ENCODE measurements around the gene NCK1.
"Not testable (repeated sequence)": the region's sequence is repeated elsewhere in the genome, so short reads cannot be mapped to it uniquely, and the experiment has no call there.

Gene NCK1

GRCh38 chr3:136862617-136863322 lies 762 bp downstream of the NCK1 start:
- DNase-seq, result peak; percentile 45

- no peak for DNase-seq
These were observed 7.3 kb downstream of the NCK1 start for GRCh38 chr3:136869282-136869681.

GRCh38 chr3:136872258-136872657 lies 10.2 kb downstream of the NCK1 start:
- DNase-seq, result not testable (repeated sequence)

- not testable (repeated sequence) for DNase-seq
These were observed 17.5 kb downstream of the NCK1 start for GRCh38 chr3:136879510-136879909.

GRCh38 chr3:136882571-136882970 lies 20.6 kb downstream of the NCK1 start:
- DNase-seq, result no peak

- no peak for DNase-seq
These were observed 22.1 kb downstream of the NCK1 start for GRCh38 chr3:136883967-136884720.

- no peak for DNase-seq
These were observed 23.6 kb downstream of the NCK1 start for GRCh38 chr3:136885357-136886213.

- DNase-seq, result no peak
These were observed 27.9 kb downstream of the NCK1 start for GRCh38 chr3:136889947-136890346.

- DNase-seq, result no peak
These were observed 30.2 kb downstream of the NCK1 start for GRCh38 chr3:136891934-136892855.

GRCh38 chr3:136893848-136894443 lies 31.9 kb downstream of the NCK1 start:
- DNase-seq, result no peak

GRCh38 chr3:136897171-136897570 lies 35.2 kb downstream of the NCK1 start:
- not testable (repeated sequence) for DNase-seq

GRCh38 chr3:136898549-136898948 lies 36.5 kb downstream of the NCK1 start:
- no peak for DNase-seq

GRCh38 chr3:136898954-136899353 lies 36.9 kb downstream of the NCK1 start:
- DNase-seq, result no peak

GRCh38 chr3:136899622-136900158 lies 37.7 kb downstream of the NCK1 start:
- DNase-seq, result no peak

GRCh38 chr3:136900694-136901093 lies 38.7 kb downstream of the NCK1 start:
- DNase-seq, result not testable (repeated sequence)

- no peak for DNase-seq
These were observed 39.4 kb downstream of the NCK1 start for GRCh38 chr3:136901391-136901790.

- not testable (repeated sequence) for DNase-seq
These were observed 40.5 kb downstream of the NCK1 start for GRCh38 chr3:136902530-136902929.

- no peak for DNase-seq
These were observed 41.9 kb downstream of the NCK1 start for GRCh38 chr3:136903899-136904298.

GRCh38 chr3:136904746-136905145 lies 42.7 kb downstream of the NCK1 start:
- DNase-seq, result no peak

GRCh38 chr3:136905549-136905948 lies 43.5 kb downstream of the NCK1 start:
- DNase-seq, result no peak

- DNase-seq, result no peak
These were observed 44.7 kb downstream of the NCK1 start for GRCh38 chr3:136906725-136907124.

- DNase-seq, result no peak
These were observed 46.3 kb downstream of the NCK1 start for GRCh38 chr3:136908297-136908696.

Measured in CD4-positive, alpha-beta T cell treated with Interleukin-15 for 1 hour (primary cell).